Hepatocyte (in vitro differentiated cells): ENCODE data around the gene STPG1.

ENCODE experiments used
- EZH2 ChIP-seq: fragments of 200-600 bp; sonication (generic); IDR thresholded peaks from 2 replicates; pipeline ENCODE4 v1.6.1; 2016; ENCODE audit warnings: antibody characterized with exemption, mild to moderate bottlenecking, borderline replicate concordance
- TF ChIP-seq, protein P1 (sequence below): fragments of 200-600 bp; sonication (generic); IDR thresholded peaks from 2 replicates; pipeline ENCODE4 v1.5.1; 2016; ENCODE audit warnings: antibody characterized with exemption, mild to moderate bottlenecking; ENCODE audit not compliant: poor library complexity

DNA sequence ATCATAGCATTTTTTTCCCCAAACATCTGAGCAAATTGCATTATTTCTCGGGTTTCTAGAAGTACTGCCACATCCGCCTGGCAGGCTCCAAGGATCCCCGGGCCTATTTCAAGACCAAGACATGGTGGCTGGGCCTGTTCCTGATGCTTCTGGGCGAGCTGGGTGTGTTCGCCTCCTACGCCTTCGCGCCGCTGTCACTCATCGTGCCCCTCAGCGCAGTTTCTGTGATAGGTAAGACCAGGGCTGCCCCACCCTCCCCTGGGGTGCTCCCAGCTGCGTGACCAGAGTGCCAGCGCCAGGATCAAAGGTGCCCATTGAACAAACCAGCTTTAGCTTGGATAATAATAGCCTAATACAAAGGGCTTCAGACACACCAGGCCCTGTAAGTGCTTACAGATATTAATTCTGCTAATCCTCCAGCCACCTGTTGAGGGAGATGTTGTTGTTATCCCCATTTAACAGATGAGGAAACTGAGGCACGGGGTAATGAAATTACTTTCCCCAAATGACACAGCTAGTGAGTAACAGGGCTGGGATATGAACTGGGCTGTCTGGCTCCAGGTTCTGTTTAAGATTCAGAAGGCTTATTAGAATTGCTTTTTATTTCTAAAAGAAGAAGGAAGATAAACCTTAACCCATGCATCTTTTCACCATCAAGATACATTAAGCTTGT, 28.6 kb upstream of the STPG1 start:
- TF ChIP-seq, protein P1, sequence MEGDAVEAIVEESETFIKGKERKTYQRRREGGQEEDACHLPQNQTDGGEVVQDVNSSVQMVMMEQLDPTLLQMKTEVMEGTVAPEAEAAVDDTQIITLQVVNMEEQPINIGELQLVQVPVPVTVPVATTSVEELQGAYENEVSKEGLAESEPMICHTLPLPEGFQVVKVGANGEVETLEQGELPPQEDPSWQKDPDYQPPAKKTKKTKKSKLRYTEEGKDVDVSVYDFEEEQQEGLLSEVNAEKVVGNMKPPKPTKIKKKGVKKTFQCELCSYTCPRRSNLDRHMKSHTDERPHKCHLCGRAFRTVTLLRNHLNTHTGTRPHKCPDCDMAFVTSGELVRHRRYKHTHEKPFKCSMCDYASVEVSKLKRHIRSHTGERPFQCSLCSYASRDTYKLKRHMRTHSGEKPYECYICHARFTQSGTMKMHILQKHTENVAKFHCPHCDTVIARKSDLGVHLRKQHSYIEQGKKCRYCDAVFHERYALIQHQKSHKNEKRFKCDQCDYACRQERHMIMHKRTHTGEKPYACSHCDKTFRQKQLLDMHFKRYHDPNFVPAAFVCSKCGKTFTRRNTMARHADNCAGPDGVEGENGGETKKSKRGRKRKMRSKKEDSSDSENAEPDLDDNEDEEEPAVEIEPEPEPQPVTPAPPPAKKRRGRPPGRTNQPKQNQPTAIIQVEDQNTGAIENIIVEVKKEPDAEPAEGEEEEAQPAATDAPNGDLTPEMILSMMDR = no peak
- TF ChIP-seq EZH2 = no peak
